Astrocyte (in vitro differentiated cells and primary cell): ENCODE measurements around the gene CDK14. TPM values are rescaled to one million over a fixed set of nuclear protein-coding genes. Genes with fewer than 3 reads are reported as not detected.
"Not testable (repeated sequence)": the region's sequence is repeated elsewhere in the genome, so short reads cannot be mapped to it uniquely, and the experiment has no call there.

Experiments
- DNase-seq: peaks from one replicate; pipeline ENCODE4 v3.0.0-alpha.2; 2010; ENCODE audit warnings: low read depth
- FAIRE-seq: peaks from 2 replicates; lab custom pipeline; 2011; peaks lifted over from hg19 to GRCh38; lab: Jason Lieb, UNC
- H2AFZ ChIP-seq: 2 replicates; pipeline ENCODE4 v1.6.0; 2012; ENCODE audit warnings: low read depth, low read length, inconsistent platforms
- H3K27ac ChIP-seq: 2 replicates; pipeline ENCODE4 v1.5.1; 2011; ENCODE audit warnings: low read depth, low read length, inconsistent platforms
- H3K27me3 ChIP-seq: 2 replicates; pipeline ENCODE4 v1.6.0; 2011; ENCODE audit warnings: low read length, inconsistent platforms; ENCODE audit not compliant: insufficient read depth
- H3K36me3 ChIP-seq: 2 replicates; pipeline ENCODE4 v1.5.1; 2011; ENCODE audit warnings: low read length, inconsistent platforms; ENCODE audit not compliant: insufficient read depth
- H3K4me1 ChIP-seq: 2 replicates; pipeline ENCODE4 v1.5.1; 2011; ENCODE audit warnings: low read length, inconsistent platforms; ENCODE audit not compliant: insufficient read depth
- H3K4me2 ChIP-seq: 2 replicates; pipeline ENCODE4 v1.6.0; 2012; ENCODE audit warnings: low read length, inconsistent platforms
- H3K4me3 ChIP-seq: 2 replicates; pipeline ENCODE4 v1.5.1; 2011; ENCODE audit warnings: low read depth, mild to moderate bottlenecking, low read length, inconsistent platforms; ENCODE audit not compliant: insufficient read depth
- H3K79me2 ChIP-seq: 2 replicates; pipeline ENCODE4 v1.6.0; 2012; ENCODE audit warnings: mild to moderate bottlenecking, low read length, inconsistent platforms; ENCODE audit not compliant: insufficient read depth
- H3K9ac ChIP-seq: 2 replicates; pipeline ENCODE4 v1.6.0; 2012; ENCODE audit warnings: mild to moderate bottlenecking, low read length, inconsistent platforms
- H3K9me3 ChIP-seq: 2 replicates; pipeline ENCODE4 v1.5.1; 2012; ENCODE audit warnings: low read depth, mild to moderate bottlenecking, low read length, inconsistent platforms; ENCODE audit not compliant: insufficient read depth
- H4K20me1 ChIP-seq: 2 replicates; pipeline ENCODE4 v1.6.0; 2012; ENCODE audit warnings: low read length, inconsistent platforms; ENCODE audit not compliant: insufficient read depth
- H3K27ac Mint-ChIP-seq: one replicate; pipeline ENCODE4 v1.8.0; 2021; ENCODE audit warnings: mild to moderate bottlenecking, mixed read lengths; ENCODE audit not compliant: unreplicated experiment
- H3K27me3 Mint-ChIP-seq: one replicate; pipeline ENCODE4 v1.8.0; 2021; ENCODE audit warnings: low read depth, mixed read lengths; ENCODE audit not compliant: unreplicated experiment
- H3K36me3 Mint-ChIP-seq: one replicate; pipeline ENCODE4 v1.8.0; 2021; ENCODE audit warnings: low read depth, mixed read lengths; ENCODE audit not compliant: unreplicated experiment
- H3K4me1 Mint-ChIP-seq: one replicate; pipeline ENCODE4 v1.8.0; 2021; ENCODE audit warnings: low read depth, mixed read lengths; ENCODE audit not compliant: unreplicated experiment
- H3K4me3 Mint-ChIP-seq: one replicate; pipeline ENCODE4 v1.8.0; 2021; ENCODE audit warnings: mild to moderate bottlenecking, moderate library complexity, mixed read lengths; ENCODE audit not compliant: unreplicated experiment
- H3K9me3 Mint-ChIP-seq: one replicate; pipeline ENCODE4 v1.8.0; 2021; ENCODE audit warnings: mild to moderate bottlenecking, mixed read lengths; ENCODE audit not compliant: unreplicated experiment
- EZH2 ChIP-seq: IDR thresholded peaks from 2 replicates; pipeline ENCODE4 v1.6.1; 2012; ENCODE audit warnings: mild to moderate bottlenecking, low read length, inconsistent platforms; ENCODE audit not compliant: insufficient read depth
- total RNA-seq: library from RNA; stranded (reverse); gene quantifications from 2 replicates; pipeline ENCODE4 v1.2.1, GENCODE V29; 2021
- TF ChIP-seq, protein P1 (sequence below): IDR thresholded peaks from 2 replicates; pipeline ENCODE4 v1.5.1; 2011; ENCODE audit warnings: low read depth, mild to moderate bottlenecking, inconsistent platforms, low read length, moderate library complexity; ENCODE audit not compliant: insufficient read depth

Gene CDK14
- total RNA-seq, 1 donor from 2014 or later = 30.2 TPM

DNA sequence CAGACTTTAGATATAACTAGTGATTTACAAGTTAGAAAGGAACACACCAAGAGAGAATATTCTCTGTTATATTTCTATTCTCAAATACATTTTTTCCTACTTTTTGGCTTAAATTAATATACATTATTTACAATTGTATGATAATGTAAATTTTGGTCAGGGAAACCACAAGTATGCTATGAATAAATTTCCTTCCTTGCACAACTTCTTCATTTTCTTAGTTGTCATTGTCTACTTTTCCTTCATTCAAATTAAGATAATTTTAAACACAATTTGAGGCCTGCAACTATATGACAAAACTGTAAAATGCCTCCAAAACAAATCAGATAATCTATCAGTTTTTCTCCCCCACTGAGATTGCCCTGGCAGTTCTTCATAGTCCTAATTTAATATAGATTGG is 131.3 kb downstream of the CDK14 start:
- FAIRE-seq (no peak), DNase-seq (no peak)
- Histone ChIP-seq H3K4me3 (no peak overlapping the region), H3K9ac (no peak overlapping the region), H3K9me3 (no peaks in the 10 kb centered on the region), H3K4me2 (no peak overlapping the region), H3K79me2 (peaks cover 54% of the 10 kb centered on the region), H3K36me3 (no peaks in the 10 kb centered on the region), H3K27ac (no peak overlapping the region), H4K20me1 (peaks cover 16% of the 10 kb centered on the region), H3K4me1 (peaks cover 8% of the 10 kb centered on the region), H3K27me3 (no peaks in the 10 kb centered on the region), H2AFZ (no peak overlapping the region)
- H3K36me3 Mint-ChIP-seq = peaks cover 11% of the 10 kb centered on the region
- no peak for TF ChIP-seq EZH2
- TF ChIP-seq, protein P1, sequence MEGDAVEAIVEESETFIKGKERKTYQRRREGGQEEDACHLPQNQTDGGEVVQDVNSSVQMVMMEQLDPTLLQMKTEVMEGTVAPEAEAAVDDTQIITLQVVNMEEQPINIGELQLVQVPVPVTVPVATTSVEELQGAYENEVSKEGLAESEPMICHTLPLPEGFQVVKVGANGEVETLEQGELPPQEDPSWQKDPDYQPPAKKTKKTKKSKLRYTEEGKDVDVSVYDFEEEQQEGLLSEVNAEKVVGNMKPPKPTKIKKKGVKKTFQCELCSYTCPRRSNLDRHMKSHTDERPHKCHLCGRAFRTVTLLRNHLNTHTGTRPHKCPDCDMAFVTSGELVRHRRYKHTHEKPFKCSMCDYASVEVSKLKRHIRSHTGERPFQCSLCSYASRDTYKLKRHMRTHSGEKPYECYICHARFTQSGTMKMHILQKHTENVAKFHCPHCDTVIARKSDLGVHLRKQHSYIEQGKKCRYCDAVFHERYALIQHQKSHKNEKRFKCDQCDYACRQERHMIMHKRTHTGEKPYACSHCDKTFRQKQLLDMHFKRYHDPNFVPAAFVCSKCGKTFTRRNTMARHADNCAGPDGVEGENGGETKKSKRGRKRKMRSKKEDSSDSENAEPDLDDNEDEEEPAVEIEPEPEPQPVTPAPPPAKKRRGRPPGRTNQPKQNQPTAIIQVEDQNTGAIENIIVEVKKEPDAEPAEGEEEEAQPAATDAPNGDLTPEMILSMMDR = no peak
- no peak overlapping the region for H3K4me3 Mint-ChIP-seq
- H3K27me3 Mint-ChIP-seq = no peaks in the 10 kb centered on the region
- no peak overlapping the region for H3K27ac Mint-ChIP-seq
- H3K9me3 Mint-ChIP-seq = peaks cover 12% of the 10 kb centered on the region
- H3K4me1 Mint-ChIP-seq = peaks cover 20% of the 10 kb centered on the region

DNA sequence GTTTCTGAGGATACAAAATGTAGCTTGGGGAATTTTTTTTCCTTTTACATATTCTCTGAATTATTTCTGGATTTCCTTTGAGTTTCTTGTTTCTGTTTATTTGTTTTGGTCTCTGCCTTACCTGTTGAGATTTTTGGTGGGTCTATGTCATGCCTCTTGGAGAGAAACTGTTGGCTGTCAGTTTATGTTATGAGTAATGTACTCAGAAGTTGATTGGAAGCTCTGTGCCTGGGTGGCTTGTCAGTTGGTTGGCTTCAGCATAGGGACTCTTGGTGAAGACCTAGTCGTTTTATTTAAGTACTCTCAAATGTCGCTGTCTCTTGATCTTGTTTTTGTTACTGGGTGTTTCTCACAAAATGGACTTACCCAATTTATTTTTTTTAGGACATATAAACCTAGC is 132.4 kb downstream of the CDK14 start:
- DNase-seq = no peak
- H3K4me3 ChIP-seq = no peak overlapping the region
- H2AFZ ChIP-seq = no peak overlapping the region
- no peaks in the 10 kb centered on the region for H3K9me3 ChIP-seq
- no peak overlapping the region for H3K27ac ChIP-seq
- no peaks in the 10 kb centered on the region for H3K27me3 ChIP-seq
- Mint-ChIP-seq H3K27me3 (no peaks in the 10 kb centered on the region), H3K4me3 (no peak overlapping the region), H3K36me3 (peaks cover 15% of the 10 kb centered on the region), H3K9me3 (peaks cover 20% of the 10 kb centered on the region), H3K27ac (no peak overlapping the region), H3K4me1 (peaks cover 20% of the 10 kb centered on the region)
- peaks cover 12% of the 10 kb centered on the region for H4K20me1 ChIP-seq
- TF ChIP-seq, protein P1 = no peak
- TF ChIP-seq EZH2 = no peak
- H3K4me1 ChIP-seq = peaks cover 8% of the 10 kb centered on the region
- H3K36me3 ChIP-seq = no peaks in the 10 kb centered on the region
- no peak overlapping the region for H3K9ac ChIP-seq
- peaks cover 47% of the 10 kb centered on the region for H3K79me2 ChIP-seq
- H3K4me2 ChIP-seq = no peak overlapping the region
- no peak for FAIRE-seq

DNA sequence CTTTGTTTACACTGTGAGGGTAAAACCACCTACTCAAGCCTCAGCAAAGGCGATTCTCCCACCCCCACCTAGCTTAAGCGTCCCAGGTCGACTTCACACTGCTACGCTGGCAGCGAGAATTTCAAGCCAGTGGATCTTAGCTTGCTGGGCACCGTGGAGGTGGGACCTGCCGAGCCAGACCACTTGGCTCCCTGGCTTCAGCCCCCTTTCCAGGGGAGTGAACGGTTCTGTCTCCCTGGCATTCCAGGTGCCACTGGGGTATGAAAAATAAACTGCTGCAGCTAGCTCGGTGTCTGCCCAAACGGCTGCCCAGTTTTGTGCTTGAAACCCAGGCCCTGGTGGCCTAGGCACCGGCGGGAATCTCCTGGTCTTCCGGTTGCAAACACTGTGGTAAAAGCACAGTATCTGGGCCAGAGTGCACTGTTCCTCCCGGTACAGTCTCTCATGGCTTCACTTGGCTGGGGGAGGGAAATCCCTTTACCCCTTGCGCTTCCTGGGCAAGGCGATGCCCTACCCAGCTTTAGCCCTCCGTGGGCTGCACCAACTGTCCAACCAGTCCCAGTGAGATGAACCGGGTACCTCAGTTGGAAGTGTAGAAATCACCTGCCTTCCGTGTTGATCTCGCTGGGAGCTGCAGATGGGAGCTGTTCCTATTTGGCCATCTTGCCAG is 139.6 kb downstream of the CDK14 start:
- H3K27me3 ChIP-seq, H3K4me1 ChIP-seq, H3K9me3 ChIP-seq, H3K36me3 ChIP-seq, H3K79me2 ChIP-seq, H3K27ac Mint-ChIP-seq, H3K9ac ChIP-seq, FAIRE-seq, H3K27me3 Mint-ChIP-seq, H3K4me2 ChIP-seq, H4K20me1 ChIP-seq, H3K4me3 ChIP-seq, H3K4me3 Mint-ChIP-seq, H3K4me1 Mint-ChIP-seq, H2AFZ ChIP-seq, DNase-seq, H3K27ac ChIP-seq: not testable (repeated sequence)
- H3K9me3 Mint-ChIP-seq = peaks cover 25% of the 10 kb centered on the region
- peaks cover 21% of the 10 kb centered on the region for H3K36me3 Mint-ChIP-seq
